ENCODE data around the gene SKI.

GRCh38 chr1:2233468-2233867 is 5.3 kb downstream of the SKI start:
- TF ChIP-seq CTCF (IDR thresholded peaks at IDR 0.05; ENCODE audit: low read depth, low read length, poor library complexity, severe bottlenecking) (no peak), EZH2phosphoT487 (IDR thresholded peaks at IDR 0.05; ENCODE audit: borderline replicate concordance, low read length) (no peak)
